Stimulated activated CD4-positive, alpha-beta T cell treated with anti-CD3 and anti-CD28 coated beads, Interleukin-15, amount 100 ng/mL, for 24 hours (primary cell): ENCODE data around the gene UNC5B.
"Not testable (repeated sequence)": the region's sequence is repeated elsewhere in the genome, so short reads cannot be mapped to it uniquely, and the experiment has no call there.

Source experiments
- DNase-seq: peaks from one replicate; pipeline ENCODE4 v3.0.0-alpha.2; 2020

The UNC5B gene

DNA sequence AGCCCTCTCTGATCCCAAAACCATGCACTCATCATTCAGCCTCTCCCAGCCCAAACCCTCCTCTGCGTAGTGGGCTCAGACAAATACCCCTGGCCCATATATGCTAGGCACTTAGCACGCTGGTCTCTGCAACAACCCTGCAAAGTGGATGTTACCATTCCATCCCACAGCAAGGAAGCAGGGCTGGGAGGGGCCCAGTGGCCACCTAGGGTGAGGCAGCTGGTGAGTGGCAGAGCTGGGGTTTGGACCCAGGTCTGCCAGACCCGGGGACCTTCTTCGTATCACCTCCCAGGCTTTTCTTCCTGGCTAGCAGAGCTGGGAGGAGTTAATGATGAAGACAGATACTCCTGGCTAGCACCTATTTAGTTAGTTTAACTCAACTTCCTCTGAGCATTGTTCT is 73.6 kb downstream of the UNC5B start:
- DNase-seq, result no peak

DNA sequence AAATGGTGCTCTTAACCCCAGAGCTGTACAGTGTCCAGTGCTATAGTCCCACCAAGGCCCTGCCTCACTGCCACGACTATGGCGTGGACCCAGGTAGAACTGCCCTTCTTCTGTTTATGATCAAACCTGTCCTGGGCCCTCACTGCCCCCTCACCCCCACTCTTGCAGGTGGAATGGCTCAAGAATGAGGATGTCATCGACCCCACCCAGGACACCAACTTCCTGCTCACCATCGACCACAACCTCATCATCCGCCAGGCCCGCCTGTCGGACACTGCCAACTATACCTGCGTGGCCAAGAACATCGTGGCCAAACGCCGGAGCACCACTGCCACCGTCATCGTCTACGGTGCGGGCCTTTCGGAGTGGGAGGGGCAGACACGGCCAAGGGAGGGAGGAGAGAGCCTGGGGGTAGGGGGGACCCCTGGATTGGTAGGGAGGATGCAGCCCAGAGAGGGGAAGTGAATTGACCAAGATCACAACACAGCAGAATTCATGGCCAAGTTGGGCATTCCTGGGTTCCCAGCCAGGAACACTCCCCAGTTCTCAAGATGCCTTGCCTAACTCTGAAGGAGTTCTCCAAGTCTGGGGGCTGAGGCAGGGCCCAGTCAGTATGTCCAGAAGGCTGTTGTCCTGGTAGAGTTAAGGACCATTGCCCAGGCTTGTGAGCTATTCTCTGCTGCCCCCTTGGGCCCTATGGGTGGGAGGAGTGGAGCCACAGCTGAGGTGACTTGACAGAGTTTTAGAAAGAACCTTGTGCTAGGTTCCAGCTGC is 74.3 kb downstream of the UNC5B start:
- no peak for DNase-seq

DNA sequence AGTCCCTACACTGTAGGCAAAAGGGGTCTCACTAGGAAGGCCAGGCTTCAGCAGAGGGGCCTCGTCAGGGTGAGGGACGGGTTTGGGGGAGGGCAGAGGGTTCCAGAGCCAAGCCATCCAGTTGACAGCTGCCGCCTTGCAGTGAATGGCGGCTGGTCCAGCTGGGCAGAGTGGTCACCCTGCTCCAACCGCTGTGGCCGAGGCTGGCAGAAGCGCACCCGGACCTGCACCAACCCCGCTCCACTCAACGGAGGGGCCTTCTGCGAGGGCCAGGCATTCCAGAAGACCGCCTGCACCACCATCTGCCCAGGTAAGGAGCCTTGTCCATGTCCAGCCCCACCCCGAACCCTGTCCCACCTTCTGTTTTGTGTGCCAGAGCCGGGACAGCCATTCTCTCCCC is 75.1 kb downstream of the UNC5B start:
- DNase-seq, result no peak

DNA sequence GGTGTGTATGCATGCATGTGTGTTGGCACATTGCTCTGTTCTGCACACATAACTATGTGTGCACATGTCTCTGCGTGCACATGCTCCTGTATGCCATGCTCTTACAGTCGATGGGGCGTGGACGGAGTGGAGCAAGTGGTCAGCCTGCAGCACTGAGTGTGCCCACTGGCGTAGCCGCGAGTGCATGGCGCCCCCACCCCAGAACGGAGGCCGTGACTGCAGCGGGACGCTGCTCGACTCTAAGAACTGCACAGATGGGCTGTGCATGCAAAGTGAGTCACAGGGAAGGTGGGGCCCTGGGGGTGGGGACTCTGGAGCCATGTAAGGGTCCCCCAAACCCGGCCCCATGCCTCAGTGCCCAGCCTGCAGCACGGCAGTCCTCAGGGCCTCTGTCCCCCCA is 76.1 kb downstream of the UNC5B start:
- no peak for DNase-seq

DNA sequence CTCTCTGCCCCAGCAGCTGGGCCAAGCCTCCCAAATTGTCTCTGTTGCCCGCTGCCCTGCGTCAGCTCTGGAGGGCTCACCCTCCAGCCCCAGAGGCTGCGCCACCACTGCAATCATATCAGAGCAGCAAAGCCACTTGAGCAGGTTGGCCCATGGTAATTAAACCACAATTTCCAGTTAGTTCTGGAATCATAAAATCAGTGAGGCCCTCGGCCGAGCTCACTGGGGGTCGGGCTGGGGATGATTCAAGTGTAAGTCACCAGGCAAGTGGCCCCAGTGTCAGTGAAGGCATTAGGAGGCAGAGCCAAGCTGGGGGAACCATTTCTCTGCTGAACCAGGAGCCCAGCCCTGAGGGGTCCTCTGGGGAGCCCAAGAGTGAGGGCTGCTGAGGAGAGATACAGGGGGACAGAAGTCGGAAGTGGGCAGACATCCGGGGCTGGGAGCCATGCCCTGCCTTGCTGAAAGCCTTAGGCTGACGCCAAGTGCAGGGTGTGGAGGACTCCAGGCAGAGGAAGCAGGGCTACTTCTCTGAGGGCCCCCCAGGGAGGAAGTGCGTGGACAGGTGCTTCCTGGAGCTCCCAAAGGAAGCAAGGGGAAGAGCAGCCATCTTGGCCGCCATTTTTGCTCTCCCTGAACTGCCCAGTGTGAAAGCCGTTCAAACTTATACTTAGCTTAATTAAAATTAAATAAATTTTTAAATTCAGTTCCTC is 77.2 kb downstream of the UNC5B start:
- DNase-seq, result no peak

DNA sequence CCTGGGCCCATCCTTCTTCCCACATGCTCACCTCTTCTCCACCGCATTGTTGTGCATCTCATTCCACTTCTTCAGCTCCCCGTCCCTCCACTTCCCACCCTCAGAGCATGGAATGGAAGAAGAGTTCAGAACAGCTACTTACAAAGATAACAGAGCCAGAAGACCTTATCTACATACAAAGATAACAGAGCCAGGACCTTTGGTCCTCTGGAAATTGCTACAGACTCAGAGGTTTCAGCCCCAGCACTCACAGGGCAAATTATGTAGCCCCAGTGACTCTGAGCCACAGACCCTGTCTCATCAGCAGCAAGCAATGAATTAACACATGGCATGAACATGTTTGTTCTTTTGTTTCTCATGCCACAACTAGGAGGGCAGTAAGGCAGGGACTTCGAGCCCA is 78.0 kb downstream of the UNC5B start:
- DNase-seq, result no peak

DNA sequence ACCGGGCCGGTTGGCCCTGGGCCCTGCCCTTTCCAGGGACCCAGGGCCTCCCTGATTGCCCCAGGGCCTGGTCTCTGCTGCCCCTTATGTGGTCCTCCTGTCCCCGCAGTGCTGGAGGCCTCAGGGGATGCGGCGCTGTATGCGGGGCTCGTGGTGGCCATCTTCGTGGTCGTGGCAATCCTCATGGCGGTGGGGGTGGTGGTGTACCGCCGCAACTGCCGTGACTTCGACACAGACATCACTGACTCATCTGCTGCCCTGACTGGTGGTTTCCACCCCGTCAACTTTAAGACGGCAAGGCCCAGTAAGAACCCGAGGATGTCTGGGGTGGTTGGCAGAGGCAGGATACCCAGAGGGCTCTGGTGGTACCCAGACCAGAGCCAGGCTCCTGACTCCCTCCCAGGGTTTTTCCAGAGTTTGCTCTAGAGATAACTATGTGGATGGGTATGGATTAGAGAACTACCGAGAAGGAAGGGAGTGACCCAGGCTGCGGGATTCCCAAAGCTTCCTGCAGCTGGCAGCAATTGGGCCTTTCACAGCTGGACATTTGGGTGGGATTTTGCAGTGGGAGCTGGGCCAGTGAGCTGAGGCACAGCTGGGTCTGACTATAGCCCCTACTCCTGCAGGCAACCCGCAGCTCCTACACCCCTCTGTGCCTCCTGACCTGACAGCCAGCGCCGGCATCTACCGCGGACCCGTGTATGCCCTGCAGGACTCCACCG is 78.6 kb downstream of the UNC5B start:
- no peak for DNase-seq

DNA sequence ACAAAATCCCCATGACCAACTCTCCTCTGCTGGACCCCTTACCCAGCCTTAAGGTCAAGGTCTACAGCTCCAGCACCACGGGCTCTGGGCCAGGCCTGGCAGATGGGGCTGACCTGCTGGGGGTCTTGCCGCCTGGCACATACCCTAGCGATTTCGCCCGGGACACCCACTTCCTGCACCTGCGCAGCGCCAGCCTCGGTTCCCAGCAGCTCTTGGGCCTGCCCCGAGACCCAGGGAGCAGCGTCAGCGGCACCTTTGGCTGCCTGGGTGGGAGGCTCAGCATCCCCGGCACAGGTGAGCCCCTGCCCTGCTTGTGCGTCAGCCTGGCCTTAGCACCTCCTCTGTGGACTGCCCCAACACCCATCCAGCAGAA is 79.1 kb downstream of the UNC5B start:
- no peak for DNase-seq

DNA sequence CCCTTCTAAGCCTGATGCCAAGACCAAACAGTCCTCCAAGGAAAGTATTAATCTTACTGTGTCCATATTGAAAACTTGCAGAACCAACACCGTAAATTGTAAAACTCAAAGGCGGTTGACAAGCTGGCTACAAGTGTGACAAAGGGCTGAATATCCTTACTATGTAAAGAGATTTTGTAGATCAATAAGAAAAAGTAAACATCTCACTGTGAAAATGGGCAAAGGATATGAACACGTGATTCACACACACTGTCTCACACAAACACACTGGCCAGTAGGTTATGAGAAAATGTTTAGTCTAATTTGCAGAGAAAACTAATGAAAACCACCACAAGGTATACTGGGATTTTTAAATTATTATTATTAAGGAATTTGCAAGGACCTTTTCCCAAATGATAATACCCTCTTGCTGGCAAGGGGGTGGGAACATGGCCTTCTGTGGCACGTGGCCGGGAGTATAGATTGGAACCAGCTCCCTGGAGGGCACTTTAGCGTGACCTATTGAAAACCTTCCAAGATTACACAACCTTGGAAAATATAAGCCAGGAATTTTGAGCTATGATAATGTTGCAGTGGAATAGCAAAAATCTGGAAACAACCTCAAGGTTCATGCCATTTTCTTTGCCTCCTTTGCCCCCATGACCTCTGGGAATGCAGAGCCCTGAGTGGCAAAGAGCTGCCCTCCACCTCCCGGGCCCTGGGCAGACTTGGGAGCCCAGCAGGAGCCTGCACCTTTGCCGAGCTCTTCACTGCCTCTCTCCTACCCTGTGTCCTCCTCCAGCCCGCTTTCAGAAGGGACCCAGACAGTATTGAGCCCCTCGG is 80.5 kb downstream of the UNC5B start:
- DNase-seq, result no peak

DNA sequence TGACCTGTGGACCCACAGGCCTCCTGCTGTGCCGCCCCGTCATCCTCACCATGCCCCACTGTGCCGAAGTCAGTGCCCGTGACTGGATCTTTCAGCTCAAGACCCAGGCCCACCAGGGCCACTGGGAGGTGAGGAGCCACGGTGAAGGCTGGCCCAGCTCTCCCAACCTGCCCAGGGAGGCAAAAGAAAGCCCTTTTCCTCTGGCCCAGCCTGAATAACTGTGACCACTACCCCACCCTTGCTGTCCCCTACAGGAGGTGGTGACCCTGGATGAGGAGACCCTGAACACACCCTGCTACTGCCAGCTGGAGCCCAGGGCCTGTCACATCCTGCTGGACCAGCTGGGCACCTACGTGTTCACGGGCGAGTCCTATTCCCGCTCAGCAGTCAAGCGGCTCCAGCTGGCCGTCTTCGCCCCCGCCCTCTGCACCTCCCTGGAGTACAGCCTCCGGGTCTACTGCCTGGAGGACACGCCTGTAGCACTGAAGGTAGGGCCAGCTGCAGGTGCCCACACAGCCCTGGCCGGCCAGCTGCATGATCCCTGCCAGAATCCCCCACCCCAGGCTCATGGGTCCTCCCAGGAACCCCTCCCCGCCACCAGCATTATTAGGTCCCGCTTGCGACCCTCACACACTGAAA is 81.2 kb downstream of the UNC5B start:
- no peak for DNase-seq

DNA sequence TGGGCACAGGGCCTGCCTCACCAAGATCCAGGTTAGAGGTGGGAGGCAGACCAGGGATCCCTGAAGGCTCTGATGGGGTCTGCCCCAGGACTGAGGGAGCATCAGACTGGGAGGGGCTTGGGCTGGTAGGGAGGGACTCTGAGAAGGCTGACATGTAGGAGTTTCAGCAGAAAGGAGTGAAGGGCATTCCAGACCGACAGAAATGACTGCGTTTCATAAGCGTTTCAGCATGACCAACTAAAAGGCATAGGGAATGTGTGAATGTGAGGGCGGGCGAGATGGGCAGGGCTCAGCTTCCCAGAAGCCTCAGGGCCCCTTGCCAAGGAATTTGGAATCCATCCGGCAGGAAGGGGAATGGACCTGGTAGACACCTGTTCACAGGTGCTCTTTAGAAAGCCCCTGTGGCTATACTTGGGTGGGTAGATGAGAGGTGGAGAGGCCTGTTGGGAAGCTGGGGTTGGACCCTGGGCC is 81.8 kb downstream of the UNC5B start:
- DNase-seq, result no peak

DNA sequence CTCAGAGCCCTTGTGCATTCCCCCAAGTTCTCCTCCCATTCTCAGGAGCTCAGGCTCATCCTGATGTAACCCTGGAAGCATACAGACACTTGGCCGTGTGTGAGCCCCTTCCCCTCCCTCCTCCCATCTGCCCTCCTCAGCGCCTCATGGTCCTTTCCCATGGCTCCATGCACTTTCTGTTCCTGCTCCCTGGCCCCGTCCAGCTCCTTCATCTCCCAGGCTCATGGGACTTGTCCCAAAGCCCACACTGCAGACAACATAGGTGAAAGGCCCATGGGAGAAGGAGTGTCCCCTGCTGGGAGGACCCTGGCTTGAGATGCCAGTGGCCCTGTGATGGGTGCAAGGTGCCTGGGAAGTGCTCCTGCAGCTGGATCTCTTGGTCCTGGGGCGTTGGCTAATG is 82.5 kb downstream of the UNC5B start:
- DNase-seq, result no peak

DNA sequence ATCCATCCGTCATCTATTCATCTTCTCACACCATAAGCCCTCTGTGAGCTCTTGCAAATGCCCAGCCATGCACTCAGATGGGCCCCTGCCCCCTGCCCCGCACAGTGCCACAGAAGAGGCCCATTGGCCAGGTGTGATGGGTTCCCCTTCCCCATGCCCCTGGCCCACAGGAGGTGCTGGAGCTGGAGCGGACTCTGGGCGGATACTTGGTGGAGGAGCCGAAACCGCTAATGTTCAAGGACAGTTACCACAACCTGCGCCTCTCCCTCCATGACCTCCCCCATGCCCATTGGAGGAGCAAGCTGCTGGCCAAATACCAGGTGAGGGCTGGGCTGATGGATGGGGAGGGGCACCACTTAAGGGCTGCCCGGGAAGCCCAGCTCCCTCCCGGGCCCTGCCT is 83.3 kb downstream of the UNC5B start:
- DNase-seq, result no peak

DNA sequence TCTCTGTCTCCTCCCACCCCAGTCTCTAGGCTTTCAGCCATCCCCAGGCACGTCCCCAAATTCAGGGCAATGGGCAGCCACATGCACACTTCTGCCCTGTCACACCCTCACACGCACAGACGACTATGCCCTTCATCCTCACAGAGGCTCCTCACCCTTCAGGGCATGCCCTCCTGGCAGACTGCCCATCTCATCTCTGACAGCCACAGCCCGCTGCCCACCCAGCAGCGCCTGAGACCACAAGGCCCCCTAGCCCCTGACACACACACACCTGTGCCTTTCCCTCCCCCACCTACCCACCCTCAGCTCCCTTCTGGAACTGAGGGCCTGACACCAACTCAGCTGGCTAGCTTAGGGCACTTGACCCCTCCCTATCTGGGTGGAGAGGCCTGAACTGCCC is 83.7 kb downstream of the UNC5B start:
- no peak for DNase-seq

DNA sequence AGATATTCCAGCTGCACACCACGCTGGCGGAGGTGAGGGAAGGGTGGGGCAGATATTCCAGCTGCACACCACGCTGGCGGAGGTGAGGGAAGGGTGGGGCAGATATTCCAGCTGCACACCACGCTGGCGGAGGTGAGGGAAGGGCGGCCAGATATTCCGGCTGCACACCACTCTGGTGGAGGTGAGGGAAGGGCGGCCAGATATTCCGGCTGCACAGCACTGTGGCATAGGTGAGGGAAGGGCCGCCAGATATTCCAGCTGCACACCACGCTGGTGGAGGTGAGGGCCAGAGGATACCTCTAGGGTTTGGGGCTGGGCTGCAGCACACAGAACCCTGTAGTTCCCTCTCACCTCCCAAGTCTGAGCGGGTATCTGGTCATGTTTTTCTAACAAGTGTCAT is 84.4 kb downstream of the UNC5B start:
- not testable (repeated sequence) for DNase-seq

DNA sequence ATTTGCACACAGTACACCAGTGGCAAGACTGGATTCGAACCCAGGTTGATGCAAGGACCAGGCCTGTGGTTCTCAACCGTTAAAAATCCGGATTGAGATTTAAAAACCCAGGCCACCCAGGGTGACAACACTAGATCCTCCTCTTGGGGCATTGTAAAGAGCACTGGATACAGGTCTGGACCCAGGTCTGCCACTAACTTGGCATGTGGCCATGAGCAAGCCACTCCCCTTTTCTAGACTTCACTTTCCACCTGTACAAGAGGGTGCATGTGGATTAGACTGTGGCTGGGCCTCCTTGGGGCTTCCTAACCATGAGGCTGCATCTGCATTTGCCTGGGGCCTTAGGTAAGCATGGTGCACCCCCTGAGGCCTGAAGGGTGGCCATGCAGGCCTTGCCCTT is 85.0 kb downstream of the UNC5B start:
- no peak for DNase-seq

DNA sequence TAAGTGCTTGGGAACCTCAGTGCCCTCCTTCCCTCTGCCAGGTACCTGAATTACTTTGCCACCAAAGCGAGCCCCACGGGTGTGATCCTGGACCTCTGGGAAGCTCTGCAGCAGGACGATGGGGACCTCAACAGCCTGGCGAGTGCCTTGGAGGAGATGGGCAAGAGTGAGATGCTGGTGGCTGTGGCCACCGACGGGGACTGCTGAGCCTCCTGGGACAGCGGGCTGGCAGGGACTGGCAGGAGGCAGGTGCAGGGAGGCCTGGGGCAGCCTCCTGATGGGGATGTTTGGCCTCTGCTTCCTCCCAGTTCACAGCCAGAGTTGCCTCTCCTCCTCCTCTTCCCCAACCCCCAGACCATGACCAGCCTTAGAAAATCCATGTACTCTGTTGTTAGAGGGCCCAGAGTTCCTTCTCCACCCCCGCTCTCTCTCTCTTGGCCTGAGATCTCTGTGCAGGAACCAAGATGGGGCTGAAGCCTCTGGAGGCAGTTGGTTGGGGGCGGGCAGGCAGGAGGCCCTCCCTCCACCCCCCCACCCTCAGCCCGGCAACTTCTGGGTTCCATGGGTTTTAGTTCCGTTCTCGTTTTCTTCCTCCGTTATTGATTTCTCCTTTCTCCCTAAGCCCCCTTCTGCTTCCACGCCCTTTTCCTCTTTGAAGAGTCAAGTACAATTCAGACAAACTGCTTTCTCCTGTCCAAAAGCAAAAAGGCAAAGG is 86.9 kb downstream of the UNC5B start:
- no peak for DNase-seq

DNA sequence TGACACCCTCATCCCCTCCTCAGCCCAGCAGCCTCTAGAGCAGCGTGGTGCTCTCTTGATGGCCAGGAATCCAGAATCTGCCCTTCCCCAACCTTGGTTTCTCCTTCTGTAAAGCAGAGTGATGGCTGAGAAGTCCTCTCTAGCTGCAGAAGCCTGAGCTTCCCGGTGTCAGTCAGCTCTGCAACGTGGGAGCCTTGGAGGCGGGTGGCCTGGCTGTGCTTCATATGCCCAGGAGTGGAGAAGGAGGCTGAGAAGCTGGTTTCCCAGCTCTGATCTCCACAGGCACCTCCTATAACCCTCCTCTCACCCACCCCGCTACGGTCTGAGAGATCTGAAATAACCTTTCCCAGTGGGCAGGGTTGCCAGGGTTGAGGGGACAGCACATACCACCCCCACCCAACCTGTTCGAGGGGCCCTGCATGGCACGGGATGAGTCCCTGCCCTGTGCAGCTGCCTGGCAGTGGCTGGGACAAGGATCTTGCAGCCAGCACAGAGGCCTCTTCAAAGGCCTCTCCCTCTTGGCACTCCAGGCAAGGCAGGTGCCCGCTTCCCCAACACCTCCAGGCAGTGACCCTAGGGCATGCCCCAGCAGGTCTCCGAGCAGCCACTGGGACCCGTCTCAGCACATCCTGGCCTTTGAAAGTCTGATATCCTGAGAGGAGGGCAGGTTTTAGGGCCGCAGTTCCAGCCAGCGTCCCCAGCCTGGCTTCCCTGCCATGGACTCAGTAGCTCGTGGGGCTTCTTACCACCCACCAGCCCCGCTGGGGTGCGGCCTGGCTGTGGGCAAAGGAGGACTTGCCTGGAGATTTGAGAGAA is 88.4 kb downstream of the UNC5B start:
- DNase-seq, result no peak

DNA sequence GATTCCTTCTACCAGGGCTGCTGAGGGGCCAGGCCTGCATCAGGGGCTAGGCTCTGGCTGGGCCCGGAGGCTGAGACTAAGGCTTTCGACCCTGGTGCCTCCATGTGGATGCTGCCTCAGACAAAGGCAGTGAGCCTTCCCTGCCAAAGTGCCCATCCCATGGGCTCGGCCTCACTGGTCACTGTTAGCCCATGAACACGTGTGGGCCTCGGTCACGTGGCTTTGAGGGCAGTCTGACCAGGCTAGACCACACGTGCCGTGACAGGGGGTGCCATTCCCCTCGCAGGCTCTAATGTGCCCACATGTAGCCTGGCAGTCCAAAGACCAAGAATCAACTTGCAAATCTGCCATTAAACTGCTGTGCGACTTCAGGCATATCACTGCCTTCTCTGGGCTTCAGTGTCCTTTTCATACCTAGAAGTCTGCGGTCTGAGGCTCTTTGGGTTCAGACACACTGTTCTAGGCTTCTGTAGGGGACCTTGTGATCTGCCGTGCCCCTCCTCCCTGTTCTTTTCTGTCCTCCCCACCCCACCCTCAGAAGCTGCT is 89.1 kb downstream of the UNC5B start:
- no peak for DNase-seq

DNA sequence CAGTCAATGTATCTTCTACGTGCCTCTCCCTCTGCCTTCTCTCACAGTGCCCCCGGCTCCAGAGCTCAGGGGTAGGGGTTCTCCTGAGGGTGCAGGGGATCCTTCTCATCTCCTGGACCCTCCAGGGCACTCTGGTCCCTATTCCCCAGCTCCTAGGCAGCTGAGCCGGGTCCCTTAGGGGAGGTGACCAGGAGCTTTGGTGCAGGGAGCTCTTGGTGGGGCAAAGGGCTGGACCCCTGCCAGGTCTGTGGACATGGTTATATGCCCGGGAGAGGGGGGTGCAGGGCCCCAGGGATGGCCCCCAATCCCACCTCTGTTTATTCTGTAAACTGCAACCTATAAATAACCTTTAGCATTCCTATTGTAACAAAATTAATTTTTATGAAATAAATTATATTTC is 90.1 kb downstream of the UNC5B start:
- no peak for DNase-seq
